GM19467 (cell line): Measurements from ENCODE around the gene BNIP5.

Experiments
- ATAC-seq: cut with Tn5 transposase; IDR thresholded peaks from one replicate; pipeline ENCODE4 v1.9.1; 2021; ENCODE audit warnings: mild to moderate bottlenecking, moderate library complexity; ENCODE audit not compliant: unreplicated experiment

BNIP5 gene

DNA sequence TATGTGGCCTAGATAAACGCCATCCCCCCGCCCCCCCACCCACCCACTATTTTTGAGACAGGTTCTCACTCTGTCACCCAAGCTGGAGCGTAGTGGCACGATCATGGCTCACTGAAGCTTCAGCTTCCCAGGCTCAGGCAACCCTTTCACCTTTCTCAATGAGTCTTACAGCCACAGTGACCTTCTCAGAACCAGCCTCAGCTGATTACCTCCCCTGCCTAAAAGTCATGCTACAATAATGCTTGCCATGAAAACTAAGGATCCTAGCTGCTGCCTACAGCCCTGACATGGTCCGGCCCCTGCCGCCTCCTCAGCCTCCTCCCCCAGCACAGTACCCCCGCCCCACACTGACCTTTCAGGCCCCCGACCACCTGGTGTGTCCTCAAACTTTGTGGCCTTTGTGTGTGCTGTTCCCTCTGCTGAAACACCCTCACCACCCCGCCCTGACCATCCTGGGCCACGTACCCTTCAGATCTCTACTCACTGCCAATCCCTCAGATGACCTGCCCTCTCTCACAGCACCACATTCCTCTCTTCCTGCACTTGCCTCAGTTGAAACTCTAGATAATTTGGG is 35.5 kb downstream of the BNIP5 start:
- ATAC-seq = no peak

DNA sequence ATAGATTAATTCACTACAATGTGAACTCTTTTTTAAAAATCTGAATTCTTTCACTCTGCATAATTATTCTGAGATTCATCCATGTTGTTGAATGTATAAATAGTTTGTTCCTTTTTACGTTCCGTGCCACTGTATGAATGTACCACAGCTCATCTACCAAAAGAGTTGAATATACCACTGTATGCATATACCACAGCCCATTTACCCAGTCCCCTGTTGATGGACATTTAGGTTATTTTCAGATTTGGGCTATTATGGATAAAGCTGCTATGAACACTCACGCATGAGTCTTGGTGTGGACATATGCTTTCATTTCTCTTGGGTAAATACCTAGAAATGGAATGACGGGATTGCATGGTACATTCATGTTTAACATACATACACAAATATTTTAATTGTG is 38.7 kb downstream of the BNIP5 start:
- ATAC-seq = no peak

DNA sequence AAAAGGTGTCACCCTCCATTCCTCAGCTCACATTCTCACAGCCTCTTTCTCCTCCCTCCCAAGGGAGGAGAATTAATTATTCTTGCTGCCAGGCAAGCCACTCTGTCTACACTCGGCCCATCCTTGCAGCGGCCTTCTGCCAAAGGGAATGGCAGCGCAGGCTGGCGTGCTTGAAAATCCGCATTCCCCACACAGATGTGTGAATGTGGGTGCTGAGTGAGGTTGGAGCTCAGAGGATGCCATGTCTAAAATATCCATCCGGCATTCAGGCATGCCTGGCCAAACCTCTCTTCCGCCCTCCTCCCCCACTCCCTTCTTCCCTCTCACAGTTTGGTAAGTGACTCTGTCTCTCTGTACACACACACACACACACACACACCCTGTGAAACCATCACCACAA is 39.2 kb downstream of the BNIP5 start:
- ATAC-seq = no peak

GRCh38 chr6:36297051-36297450 is 39.6 kb downstream of the BNIP5 start:
- no peak for ATAC-seq

DNA sequence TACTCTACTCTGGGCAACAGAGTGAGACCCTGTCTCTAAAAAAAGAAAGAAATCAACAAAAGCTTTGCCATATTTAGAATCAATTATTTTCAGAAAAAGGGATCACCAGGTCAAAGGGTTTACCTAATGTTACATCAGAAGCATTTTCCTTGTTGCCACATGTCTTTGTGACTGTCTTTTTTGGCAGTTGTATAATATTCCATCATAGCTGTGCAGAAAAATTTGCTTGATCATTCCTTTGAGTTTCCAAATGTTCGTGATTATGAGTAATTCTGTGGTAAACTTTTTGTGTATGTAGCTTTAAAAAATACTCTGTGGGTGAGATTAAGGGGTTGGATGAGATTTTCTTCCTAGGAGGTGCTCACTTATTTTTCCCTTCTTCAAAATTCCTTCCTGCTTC is 40.4 kb downstream of the BNIP5 start:
- no peak for ATAC-seq

- ATAC-seq = no peak
Measured at GRCh38 chr6:36292170-36292569, 44.5 kb downstream of the BNIP5 start.

GRCh38 chr6:36290668-36291620 is 45.7 kb downstream of the BNIP5 start:
- ATAC-seq = no peak

DNA sequence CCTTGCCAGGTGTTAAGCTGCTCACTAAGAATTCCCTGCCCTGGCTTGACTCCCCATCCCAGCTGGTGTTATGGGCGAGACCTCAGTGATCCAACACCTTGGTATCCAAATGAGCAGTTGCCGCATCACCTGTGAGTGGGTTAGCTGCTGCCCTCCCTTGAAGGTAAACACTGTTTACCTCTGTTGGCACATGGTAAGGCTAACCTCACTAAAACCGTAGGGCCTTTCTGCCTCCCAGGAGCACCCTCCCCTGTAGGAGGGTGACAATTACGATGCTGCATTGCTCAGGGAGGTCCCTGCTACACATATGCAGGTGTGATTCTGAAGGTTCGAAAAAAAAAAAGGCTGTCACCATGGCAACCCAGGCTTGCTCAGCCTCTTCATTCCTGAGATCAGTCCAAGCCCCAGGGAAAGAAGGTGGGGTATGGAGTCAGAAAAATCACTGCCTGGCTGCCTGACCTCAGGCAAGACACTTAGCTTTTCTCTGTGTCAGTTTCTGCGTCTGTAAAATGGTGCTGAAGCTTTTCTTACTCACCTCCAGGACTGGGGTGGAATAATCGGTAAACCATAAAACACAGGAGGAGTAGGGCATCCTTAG is 47.3 kb downstream of the BNIP5 start:
- ATAC-seq = no peak

DNA sequence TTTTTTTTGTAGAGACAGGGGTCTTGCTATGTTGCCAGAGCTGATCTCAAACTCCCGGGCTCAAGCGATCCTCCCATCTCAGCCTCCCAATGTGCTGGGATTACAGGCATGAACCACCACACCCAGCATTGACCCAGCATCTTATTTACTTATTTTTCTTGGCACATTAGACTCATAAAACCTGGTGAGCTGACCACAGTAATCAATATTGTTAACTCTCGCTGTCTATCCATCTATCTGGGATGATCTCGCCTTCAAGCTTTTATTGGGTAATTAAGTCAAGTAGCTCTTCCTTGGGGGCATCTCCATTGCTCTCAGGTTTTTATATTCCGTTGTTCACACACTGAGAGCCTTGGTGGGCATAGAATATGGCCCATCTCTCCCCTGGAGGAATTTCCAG is 49.8 kb downstream of the BNIP5 start:
- no peak for ATAC-seq

DNA sequence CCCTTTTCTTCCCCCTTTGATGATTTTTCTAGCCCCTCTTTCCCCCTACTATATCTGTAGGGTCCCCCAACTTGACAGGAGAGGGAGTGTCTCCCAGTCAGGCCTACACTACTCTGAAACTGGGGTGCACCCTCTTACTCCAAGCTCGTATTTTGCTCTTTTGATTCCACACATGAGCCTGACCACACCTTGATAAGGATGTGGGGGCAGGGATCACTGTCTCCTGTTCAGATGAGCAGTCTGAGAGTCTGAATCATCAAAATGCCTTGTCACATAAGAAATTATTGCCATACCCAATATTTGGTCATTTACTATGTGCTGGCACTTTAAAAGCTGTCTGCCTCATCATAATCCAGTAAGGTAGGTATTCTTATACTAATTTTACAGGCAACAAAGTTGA is 50.9 kb downstream of the BNIP5 start:
- ATAC-seq = no peak

- ATAC-seq = no peak
Measured at GRCh38 chr6:36285187-36285671, 51.5 kb downstream of the BNIP5 start.

DNA sequence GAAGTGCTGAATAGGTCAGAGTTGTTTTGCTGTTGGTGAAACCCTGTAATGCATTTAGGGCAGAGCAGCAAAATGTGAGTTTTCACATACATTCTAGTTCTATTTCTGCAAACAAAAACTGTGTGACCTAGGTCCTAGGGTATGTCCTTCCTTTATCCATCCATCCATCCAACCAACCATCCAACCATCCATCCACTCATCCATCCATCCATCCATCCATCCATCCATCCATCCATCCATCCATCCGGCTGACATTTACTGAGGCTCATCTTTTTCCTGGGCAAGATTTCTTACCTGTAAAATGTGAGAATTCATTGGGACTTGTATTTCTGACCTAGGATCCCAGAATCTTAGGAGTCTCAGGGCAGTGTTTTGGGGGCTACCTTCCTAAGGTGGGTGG is 52.3 kb downstream of the BNIP5 start:
- no peak for ATAC-seq

GRCh38 chr6:36283608-36284007 is 53.1 kb downstream of the BNIP5 start:
- ATAC-seq = no peak

GRCh38 chr6:36280983-36281382 is 55.7 kb downstream of the BNIP5 start:
- no peak for ATAC-seq

DNA sequence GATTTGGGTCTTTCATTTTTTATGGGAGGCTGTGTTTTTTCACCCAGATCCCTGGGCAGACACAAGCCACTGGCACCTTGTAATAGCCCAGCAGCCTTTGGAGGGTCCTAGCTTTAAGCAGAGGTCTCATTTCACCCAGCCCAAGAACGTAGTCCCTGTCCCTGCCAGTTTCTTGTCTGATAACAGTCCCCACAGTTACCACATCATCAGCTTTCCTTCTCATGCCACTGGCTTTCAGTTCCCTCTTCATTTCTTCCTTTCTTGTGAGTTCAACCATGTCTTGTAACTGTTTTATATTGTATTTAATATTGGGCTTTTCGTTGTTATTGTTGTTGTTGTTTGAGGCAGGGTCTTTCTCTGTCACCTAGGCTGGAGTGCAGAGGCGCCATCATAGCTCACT is 56.2 kb downstream of the BNIP5 start:
- ATAC-seq = no peak

DNA sequence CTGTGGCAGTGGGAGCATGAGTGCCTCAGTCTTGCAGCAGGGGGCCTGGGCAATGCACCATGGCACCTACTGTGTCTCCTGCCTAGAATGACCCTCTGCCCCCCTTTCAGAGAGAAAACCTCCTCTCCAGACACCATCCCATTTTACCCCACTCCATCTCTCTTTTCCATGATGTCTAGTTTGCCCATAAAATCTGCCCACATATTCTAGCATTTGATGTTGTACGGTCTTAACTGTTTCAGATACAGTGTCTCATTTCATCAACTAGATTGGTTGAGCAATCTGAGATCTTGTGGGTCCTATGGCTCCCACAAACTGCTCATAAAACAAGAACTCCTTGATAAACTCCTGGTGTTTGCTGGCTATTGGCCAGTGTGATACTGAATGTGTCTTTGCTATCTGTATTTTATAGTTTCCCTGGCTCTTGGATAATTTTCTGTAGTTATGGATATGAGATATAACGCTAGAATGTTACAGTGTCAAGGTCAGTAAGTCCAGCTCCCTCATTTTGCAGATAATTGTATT is 58.7 kb downstream of the BNIP5 start:
- ATAC-seq = no peak

DNA sequence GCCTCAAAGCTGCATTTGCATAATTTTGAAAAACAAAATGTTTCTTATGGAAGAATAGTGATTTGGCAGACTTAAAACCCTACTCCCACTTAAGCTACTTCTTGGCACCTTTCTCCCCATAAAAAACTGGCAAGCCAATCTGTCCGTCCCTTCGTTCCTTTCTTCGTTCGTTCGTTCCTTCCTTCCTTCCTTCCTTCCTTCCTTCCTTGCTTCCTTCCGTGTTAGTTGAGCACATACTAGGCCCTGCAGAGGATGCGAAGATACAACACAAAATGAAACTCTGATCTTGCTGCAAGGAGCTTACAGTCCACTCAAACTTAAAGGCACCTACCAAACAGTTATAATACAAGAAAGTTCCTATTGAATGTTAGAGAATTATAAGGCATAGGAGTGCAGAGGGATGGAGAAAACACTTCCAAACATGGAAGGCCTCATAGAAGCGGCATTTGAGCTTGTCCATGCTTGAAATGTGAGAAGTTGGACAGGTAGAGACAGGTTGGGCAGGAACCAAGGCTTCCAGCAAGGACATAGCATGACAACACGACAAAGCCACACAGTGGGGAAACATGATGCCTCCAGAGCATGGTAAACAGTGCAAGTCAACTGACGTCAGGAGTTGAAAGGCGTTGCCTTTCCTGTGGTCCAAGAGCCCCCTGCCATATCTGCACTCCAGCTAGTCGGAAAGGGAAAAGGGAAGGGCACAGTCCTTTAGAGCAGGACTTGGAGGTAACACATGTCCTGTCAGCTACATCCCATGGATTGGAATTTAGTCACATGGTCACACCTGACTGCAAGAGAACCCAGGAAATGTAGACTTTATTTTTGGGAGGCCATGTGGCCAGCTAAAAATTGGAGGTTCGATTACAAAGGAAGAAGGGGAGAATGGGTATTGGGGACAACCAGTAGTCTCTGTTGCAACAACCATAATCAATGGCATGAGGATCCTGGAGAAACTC is 59.8 kb downstream of the BNIP5 start:
- no peak for ATAC-seq

- ATAC-seq = no peak
Measured at GRCh38 chr6:36273802-36274514, 62.7 kb downstream of the BNIP5 start.

DNA sequence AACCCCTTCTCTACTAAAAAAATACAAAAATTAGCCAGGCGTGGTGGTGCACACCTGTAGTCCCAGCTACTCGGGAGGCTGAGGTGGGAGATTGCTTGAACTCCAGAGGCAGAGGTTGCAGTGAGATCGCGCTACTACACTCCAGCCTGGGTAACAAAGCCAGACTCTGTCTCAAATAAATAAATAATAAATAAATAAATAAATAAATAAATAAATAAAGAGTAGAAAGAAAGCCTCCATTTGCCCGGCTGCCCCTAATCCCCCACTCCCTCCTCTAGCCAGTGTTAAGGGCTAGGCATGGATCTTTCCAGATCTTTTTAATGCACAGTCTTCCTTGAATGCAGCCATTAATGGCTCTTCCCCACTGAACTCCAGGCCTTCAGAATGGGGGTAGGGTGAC is 63.6 kb downstream of the BNIP5 start:
- ATAC-seq = no peak

DNA sequence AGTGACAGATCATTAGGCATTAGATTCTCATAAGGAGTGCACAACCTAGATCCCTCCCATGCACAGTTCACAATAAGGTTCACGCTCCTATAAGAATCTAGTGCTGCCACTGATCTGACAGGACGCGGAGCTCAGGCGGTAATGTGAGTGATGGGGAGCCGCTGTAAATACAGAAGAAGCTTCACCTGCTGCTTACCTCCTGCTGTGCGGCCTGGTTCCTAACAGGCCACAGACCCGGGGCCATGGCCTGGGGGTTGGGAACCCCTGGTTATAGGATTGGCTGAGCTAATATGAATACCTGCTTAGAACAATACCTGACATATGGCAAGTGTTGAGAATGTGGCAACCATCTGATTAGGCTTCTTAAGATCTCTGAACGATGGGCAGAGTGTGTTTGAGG is 64.5 kb downstream of the BNIP5 start:
- no peak for ATAC-seq
